Activated CD4-positive, alpha-beta T cell treated with anti-CD3 and anti-CD28 coated beads for 48 hours (primary cell): ENCODE measurements around the gene IL4I1.

ENCODE experiments used
- DNase-seq: peaks from one replicate; pipeline ENCODE4 v3.0.0-alpha.2; 2020

The IL4I1 gene

DNA sequence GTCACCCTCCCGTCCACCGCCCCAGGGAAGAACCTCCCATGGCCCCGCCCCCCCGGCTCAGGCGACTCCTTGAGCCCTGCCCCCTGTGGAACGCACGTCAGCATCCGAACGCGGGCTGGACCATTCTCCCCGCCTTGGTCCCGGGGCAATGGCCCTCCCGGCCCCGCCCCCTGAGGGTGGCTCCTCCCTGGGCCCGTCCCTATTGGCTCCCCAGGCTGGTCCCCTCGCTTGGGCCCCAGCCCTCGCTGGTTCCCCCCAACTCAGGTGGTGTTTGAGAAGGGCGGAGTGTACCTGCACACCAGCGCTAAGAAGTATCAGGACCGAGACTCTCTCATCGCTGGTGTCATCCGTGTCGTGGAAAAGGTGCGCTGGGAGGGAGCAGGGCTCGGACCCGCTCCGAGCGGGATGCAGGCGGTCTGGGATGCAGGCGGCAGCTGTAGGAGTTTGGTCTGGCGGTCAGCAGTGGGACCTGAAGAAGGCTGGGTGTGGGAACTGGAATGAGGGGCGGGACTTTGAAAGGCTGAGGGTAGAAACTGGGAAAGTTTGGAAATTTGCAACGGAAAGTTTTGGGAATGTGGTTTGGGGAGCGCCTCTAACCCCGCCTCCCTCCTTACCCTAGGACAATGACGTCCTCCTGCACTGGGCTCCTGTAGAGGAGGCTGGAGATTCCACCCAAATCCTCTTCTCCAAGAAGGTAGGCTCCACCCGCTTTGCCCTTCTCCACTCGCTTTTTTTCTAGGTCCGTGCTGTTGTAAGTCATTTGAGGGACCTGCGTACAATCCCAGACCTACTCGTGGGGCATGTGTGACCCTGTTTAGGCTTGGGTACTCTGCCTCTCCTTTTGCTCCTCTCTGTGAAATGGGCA lies 18.6 kb downstream of the IL4I1 start:
- peak; percentile 99 for DNase-seq

DNA sequence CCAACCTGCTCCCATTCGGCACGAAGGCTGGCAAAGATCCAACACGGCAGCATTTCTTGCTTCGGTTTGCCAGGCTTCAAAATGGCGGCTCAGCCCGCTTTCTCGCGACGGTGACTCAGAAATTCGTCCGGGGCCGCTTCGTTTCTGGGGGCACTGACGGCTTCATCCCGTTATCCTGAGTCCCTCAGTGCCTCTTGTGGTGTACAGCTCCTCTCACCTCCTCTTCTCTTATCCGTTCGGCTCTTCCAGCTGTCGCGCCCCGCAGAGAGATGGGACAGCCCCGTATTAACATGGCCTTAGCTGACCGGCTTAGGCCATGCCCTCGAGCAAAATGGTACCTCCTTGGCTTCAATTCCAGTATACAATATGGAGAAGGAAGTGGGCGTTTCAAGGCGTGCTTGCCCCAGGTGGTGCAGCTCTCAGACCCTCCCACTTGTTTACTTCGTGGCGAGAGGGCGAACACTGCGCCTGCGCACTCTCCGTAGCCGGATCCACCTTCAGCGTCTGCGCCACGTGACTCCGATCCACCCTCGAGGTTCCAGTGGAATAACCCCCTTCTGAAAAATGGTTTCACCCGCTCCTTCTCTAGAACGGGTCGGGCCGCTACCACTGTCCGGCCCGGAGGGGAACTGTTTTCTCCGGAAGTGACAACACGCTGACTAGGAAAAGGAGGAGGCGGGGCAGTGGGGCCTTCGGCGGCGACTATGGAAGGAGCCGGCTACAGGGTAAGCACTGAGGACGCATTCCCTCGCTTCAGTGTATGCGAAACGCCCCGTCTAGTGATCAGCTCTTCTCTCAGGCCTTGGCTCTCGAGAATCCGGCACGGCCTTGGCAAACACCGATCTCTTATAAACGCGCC lies 19.4 kb downstream of the IL4I1 start, which contains the start of the genes AKT1S1 and TBC1D17:
TSS of gene AKT1S1 (minus strand) at position 336 of the 859 bp plus-strand sequence. CDS start 4,060 bp downstream, outside the sequence.
TSS of gene TBC1D17 (plus strand) at position 683 of the 859 bp plus-strand sequence. CDS start at position 705, 22 bp downstream.
- DNase-seq: peak; percentile 98

DNA sequence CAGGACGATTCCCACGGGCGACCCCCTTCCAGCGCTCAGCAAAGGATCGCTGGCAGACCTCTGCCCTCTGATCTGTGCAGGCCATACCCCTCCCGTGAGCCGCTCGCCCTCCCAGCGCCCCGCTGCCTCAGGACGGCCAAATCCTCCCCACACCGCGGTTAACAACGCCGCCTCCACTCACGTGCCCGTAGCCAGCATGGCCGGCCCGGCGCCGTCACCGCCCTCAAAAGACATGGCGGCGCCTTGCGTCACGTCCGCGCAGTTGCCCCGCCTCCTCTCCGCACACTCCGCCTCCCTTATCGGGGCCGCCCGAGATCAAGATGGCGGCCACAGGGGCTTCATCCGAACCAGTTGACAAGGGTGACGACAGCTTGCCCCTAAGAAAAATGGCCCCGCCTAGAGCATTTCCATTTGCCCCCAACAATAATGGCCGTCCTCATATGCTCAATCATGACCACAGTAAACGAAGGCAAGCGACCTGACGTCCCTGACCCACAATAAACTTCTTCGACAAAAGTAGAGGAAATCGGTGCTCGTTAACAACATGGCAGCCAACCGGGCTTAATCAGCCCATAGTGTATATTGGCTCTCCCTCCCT lies 20.2 kb downstream of the IL4I1 start:
- DNase-seq: peak; percentile 98

DNA sequence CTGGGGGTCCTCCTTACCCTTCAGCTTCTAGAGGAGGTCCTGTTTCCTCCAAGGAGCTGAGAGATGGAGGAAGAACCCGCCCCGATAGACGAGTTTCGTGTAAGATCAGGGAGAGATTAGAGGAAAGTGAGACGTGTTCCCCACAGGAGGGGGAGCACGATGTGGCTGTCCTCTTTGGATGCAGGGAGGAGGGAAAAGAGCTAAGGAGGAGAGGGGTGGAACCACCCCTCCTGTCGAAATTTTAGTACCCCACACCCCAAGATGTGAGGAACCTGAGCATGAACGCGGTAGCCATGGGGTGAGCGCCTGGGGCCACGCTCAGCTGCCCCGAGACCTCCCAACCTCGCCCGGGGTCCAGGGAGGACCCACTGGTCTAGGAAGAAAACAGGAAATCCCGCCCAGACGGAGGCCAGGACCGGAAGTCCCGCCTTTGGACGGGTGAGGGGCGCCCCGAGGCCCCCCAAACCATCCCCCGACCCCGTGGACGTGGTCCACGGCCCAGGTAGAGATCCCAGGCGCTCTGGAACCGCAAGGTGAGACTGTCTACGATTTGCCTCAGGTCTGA lies 20.7 kb downstream of the IL4I1 start:
- DNase-seq: peak; percentile 65

DNA sequence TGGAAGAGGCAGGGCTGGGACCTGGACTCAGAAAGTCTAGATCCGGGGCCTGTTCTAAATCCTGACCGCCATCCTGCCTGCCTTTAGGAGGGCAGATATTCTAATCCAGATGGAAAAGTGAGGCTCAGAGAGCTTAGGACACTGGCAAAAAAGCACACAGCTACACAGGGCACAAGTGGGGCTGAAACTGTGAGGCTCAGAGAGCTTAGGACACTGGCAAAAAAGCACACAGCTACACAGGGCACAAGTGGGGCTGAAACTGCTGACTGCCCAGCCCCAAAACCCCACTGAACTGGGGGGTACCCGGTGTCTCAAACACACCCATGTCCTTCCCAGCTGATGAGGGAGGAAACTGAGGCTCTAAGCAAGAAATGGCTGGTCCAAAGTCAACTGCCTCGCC lies 21.5 kb downstream of the IL4I1 start:
- no peak for DNase-seq

DNA sequence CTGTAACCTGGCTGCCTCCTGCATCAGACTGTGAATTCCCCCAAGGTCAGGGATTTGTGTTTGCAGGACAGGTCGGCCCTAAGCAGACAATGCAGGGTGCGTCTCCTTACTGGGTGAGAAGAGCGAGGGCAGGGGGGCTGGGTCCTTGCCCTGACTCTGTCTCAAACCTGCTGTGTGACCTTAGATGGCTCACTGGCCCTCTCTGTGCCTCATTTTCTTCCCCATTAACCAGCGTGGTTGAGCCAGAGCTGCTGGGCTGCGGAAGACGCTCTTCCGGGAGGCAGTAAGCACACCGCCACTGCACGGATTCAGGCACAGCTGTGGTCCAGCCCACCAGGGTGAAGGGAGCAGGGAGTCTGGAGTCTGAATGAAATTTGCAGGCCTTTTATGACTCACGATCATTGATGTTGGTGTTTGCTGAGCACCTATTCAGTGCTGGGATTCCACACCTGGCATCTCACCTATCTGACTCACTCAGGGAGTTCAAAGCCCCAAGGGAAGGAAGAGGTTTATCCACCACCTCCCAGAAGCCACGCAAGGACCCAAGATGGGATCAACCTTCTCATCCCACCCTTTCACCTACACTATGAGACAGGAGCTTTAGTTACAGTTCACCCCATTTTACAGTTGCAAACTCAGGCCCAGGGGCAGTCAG lies 22.1 kb downstream of the IL4I1 start:
- no peak for DNase-seq

DNA sequence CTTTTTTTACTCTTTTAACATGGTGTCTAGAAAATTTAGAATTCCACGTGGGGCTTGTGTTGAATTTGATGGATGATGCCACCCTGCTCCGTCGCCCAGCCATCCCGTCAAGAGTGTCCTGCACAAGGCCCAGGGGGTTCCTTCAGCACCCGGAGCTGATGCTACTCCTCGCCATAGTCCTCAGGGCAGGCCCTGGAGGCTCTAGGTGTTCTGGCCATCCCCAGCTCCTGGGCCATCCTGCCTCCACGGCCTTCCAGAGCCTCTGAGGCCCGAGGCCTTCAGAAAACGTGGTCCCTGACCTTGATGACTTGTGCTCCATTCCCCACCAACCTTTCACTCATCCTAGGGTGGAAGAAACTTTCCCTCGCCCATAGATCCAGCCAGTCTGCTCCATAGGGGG lies 22.9 kb downstream of the IL4I1 start:
- DNase-seq: no peak

DNA sequence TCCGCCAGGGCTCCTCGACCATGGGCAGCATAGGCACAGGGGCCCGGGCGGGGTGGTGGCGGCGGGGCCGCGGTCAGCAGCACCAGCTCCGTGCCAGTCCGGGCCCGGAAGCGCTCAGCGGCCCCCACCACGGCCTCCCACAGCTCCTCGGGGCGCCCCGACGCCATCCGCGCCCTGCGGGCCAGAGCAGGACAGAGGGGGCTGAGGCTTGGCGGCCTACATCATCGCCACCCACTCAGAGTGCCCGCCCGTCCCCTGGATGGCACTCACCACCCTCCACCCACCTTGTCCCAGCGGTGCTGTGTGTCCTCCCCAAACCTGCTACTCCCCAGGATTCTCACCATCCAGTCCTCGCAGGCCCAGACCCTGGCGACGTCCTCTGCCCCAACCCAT lies 23.6 kb downstream of the IL4I1 start:
- DNase-seq: no peak

DNA sequence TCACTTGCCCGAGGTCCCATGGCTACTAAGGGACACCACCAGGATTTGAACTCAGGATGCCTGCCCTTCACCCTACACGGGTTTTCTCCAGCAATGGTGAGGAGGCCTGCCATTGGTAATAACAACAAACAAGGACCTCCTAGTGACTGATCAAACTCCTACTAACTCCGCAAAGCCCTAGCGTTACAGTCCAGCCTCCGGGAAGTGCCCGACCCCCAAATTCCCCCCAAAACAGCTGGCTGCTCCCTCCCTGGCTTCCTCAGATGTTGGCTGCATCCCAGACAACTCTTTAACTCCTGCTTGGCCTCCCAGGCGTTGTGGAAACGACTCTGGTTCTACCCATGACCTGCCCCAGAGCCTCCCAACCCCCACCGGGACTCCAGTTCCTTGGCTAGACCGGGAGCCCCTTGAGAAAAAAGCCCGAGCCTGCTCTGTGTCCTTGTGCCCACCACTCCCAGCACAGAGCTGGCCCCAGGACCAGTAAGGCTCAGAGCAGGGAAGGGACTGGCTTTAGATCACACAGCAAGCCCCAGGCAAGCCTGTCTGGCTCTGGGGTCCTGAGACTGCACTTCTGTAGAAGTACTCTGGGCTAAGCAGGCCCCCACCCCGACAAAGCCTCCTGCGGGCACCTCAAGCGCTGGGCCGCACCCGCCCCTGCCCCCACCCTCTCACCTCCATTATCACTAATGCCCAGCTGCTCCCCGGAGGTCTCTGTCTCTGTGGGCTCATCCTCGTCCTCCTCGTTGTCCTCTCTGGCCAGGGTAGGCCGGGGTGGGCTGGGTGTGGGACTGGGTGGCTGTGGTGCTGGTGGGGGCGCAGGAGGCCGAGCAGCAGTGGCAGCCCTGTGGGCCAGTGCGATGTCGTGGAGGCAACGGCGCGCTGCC lies 24.2 kb downstream of the IL4I1 start:
- DNase-seq: no peak

DNA sequence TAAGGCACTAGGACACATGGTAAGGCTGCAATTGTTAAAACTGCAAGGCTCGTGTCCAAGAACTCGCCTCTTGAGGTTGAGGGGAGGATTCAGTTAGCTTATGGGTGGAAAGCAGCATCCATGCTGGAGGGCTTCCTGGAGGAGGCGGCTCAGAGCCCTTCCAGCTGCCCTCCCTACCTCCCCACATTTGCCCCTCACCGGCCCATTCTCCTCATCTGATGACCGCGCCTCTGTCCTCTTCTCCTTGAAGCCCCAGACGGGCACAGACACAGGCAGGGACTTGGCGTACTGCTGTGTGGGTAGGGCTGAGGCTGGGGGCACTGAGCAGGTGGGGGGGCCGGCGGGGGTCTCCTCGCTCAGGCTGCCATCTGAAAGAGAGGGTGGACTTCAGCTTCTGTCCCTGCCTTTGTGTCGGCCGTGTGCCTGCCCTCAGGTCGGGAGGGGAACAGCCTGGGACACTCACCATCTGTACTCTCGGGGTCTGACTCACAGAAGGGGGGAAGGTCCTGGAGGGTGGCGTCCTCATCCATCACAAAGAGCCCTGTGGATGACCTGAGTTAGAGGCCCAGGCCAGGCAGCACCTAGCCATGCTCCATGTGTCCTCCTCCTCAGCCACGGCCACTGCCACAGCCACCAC lies 25.2 kb downstream of the IL4I1 start:
- no peak for DNase-seq

DNA sequence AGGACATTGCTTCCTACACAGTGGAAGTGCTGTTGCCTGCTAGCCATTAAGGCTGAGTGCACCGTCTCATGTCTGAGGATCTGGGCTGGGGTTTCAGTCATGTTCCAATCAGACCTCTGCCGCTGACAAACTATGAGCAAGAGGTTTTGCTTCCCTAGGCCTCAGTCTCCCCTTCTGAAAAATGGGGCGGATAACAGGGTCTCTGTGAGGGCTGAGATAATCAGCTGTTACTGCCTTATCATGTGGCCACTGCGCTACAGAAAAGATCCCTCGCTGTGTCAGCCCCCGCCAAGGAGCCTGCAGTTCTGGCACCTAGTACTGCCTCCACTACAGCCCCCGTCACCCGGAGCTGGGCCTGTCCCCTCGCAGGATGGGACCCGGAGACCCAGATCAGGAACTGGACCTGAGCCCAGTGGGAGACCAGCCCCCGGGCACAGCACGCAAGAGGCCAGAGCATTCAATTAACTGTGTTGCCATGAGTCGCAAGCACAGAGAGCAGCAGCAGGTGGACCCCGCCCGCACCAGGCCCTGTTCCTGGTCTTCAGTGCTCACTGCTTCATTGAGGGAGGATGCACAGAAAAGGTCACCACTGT lies 26.3 kb downstream of the IL4I1 start:
- no peak for DNase-seq

DNA sequence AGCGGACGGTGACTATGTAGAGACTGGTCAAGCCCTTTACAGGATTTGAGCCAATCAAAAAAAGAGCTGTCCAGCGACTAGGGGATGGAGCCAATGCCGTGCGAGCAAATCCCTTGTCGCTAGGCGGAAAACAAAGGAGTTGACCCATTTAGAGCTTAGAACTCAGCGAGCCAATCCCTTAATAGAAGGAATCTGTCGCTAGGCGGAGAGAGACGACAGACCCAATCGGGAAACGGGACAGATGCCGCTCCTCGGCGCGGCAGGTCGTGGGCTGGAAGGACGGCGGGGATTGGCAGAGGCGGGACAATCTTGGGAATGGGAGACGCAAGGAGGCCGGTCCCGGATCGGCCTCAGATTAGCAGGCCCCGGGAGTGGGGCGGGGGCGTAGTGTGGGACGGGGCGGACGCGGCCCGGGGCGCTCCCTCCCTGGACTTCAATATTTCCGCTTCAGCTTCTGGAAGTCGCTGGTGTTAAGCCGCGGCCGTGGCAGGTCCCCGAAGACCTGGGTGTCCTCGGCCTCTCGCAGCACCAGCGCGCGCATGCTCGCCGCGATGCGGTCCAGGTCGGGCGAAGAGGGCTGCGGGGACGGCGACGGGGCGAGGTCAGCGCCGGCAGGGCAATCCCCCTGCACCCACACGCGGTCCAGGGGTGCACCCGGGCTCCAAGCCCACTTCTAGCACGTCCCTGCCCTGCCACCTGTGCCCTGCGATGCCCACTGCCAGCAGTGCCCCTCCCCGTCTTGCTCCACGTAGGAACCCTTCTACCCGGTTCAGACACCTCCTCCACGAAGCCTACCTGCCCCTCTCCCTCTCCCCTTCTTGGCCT lies 27.0 kb downstream of the IL4I1 start:
- DNase-seq: peak; percentile 92

DNA sequence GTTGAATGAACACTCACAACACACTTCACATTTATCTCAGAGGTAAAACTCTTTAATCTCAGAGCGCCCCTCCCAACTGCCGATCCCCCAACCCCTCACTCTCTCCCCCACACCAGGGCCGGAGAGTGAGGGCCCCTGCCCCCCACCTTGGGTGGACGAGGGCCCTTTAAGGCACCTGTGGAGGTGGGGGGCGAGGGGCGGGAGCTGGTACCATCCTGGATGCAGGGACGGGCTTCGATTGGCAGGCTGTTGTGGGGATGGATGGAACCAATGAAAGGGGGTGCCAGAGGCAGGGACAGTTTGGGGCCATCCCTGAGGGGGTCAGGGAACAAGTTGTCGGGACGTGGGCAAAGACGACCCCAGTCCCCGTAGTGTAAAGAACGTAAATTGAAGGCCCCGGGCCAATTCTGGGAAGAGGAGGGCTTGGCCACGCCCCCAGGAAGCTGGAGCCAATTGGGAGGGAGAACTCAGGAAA lies 27.6 kb downstream of the IL4I1 start:
- no peak for DNase-seq

DNA sequence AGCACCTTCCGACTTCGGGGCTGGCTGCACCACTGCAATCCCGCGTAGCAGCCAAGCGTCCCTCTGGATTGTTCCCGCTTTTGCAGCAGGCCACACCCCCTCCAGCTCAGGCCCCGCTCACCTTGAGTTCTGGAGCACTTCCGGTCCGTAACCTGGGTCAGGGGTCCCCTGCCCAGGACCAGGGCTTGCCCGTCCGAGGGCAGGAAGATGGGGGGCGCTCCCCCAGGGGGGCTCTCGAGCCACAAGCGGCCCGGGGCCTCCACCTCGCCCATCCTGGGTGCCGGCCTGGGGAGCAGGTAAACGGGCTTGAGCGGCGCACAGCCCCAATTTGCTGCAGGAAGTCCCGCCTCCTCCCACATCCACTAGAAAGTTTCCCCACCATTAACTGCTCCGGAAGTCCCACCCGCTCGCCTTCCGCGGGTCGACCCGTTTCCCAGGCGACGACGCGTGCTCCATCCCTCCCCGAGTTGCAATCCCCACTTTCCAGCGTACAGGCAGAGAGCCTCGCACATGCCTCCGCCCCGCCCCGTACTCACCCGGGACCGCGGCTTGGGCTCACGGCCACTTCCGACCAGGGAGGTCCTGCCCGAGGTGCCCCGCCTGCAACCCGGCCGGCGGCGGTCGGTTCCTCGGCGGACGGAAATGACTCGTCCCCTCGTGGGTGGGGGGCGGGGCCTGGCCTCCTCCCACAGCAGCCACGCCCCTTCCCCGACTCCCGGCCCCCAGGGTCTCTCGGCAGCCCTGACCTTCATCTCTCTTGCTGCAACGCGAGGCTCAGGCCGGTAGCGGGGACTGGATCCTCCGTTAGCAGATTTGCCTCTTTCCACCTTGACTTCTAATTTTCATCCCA lies 29.5 kb downstream of the IL4I1 start, which contains the start of gene PNKP:
TSS of gene PNKP (minus strand) at position 644 of the 850 bp plus-strand sequence. CDS start at position 272, 372 bp downstream.
- peak; percentile 95 for DNase-seq

DNA sequence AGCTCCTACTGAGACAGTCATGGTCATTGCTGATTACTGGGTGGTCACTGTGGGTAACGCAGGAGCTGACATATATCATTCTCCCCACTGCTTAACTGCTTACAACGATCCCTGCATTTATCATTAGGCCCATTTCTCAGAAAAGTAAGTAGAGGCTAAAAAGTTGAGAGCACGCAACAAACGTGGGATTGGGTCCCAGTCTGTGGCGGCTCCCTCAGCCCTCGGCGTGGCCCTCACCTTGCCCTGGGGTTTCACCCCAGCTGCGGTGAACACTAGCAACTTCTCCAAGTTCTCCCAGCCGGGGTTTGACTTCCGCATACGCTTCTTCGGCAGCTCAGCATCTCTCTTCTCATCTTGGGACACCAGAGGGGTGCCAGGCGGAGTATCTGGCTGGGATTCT lies 31.8 kb downstream of the IL4I1 start:
- no peak for DNase-seq

DNA sequence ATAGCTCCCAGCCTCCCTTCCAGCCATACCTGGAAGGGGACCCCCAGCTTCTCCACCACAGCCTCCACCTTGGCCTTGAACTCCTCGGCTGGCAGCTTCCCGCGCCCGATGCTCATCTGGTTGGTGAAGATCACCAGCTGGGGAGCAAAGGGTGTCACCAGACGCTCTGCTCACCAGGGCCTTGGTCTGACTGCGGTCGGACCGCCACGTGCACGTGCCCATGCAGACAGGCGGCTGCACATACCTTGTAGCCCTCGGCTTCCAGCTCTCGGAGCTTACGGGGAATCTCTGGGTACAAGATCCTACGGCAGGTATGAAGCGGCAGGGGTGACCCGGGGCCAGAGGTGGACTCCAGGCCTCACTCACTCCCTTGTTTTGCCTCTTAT lies 32.8 kb downstream of the IL4I1 start:
- DNase-seq: no peak

DNA sequence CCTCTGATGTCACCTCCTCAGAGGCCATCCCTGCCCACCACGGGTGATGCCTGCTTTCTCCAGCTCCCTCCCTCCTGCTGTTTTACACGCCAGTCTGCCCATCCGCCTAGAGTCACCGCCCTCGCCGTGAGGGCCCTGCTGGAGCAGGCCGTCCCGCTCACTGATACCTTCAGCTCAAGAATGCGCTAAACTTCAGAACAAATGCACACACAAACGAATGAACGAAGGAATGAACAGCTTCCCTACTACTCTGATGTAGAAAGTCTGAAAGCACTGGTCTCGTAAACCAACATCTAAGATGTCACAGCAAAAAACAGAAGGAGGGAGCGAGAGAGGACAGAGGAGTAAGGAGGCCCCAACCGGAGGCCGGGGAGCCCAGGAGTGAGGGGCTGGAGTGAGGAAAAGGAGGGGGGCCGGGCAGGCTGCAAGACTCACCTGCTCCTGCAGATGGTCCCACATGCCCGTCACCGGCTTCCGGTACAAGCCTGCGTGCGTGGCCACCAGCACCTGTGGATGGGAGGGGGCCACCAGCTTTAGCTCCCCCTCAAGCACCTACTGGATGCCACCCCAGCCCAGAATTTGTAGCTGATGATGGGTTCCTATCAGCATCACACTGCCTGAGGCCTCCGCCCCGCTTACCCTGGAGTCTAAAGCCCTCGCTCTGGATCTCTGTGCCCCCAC lies 33.3 kb downstream of the IL4I1 start:
- no peak for DNase-seq
